Stimulated activated naive B cell treated with anti-CD40 and anti-IgM and Interleukin-4, amounts not matched to agents 10 μg/mL and 1 μg/mL and 100 μg/mL, for 72 hours (primary cell): ENCODE measurements around the gene MEF2A.

ENCODE experiments used
- ATAC-seq, 2 donors: fragments of 150-1000 bp; cut with Tn5 transposase; replicated peaks; 2 replicates each; pipeline ENCODE4 v1.10.0; 2021; ENCODE audit warnings: moderate library complexity in 1 of 2
- DNase-seq: peaks from one replicate; pipeline ENCODE4 v3.0.0; 2021
- H3K27ac Mint-ChIP-seq: one replicate; pipeline ENCODE4 v1.8.0; 2022; ENCODE audit warnings: mild to moderate bottlenecking, mixed read lengths
- H3K27me3 Mint-ChIP-seq, 2 donors: one replicate each; pipeline ENCODE4 v1.8.0; 2022; ENCODE audit warnings: mixed read lengths in 2 of 2
- H3K36me3 Mint-ChIP-seq, 2 donors: one replicate each; pipeline ENCODE4 v1.8.0; 2022; ENCODE audit warnings: mixed read lengths in 2 of 2, mild to moderate bottlenecking in 1 of 2
- H3K4me1 Mint-ChIP-seq, 2 donors: one replicate each; pipeline ENCODE4 v1.8.0; 2022; ENCODE audit warnings: mixed read lengths in 2 of 2, mild to moderate bottlenecking in 1 of 2
- H3K4me3 Mint-ChIP-seq, 2 donors: one replicate each; pipeline ENCODE4 v1.8.0; 2022; ENCODE audit warnings: mild to moderate bottlenecking in 2 of 2, mixed read lengths in 2 of 2, moderate library complexity in 1 of 2
- H3K9me3 Mint-ChIP-seq, 2 donors: one replicate each; pipeline ENCODE4 v1.8.0; 2022; ENCODE audit warnings: mixed read lengths in 2 of 2, mild to moderate bottlenecking in 1 of 2

The MEF2A gene

DNA sequence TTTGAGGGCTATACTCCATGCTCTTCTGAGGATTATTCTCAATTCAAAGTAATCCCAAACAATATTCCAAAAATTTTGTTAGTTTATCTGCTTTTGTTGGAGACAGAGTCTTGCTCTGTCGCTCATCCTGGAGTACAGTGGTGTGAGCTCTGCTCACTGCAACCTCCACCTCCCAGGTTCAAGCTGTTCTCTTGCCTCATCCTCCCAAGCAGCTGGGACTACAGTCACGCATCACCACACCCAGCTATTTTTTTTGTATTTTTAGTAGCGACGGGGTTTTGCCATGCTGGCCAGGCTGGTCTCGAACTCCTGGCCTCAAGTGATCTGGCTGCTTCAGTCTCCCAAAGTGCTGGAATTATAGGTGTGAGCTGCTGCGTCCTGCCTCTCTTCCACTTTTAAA, 39.1 kb downstream of the MEF2A start:
- no peaks in the 10 kb centered on the region for H3K27me3 Mint-ChIP-seq
- no peak for DNase-seq
- H3K27ac Mint-ChIP-seq = peak overlapping the region; percentile 14
- ATAC-seq = no peak
- peaks cover 6 to 11% of the 10 kb centered on the region in 2 donors for H3K9me3 Mint-ChIP-seq
- H3K4me3 Mint-ChIP-seq = no peak overlapping the region
- H3K4me1 Mint-ChIP-seq = peaks cover 57 to 78% of the 10 kb centered on the region in 2 donors
- H3K36me3 Mint-ChIP-seq = peaks cover 46 to 77% of the 10 kb centered on the region in 2 donors

DNA sequence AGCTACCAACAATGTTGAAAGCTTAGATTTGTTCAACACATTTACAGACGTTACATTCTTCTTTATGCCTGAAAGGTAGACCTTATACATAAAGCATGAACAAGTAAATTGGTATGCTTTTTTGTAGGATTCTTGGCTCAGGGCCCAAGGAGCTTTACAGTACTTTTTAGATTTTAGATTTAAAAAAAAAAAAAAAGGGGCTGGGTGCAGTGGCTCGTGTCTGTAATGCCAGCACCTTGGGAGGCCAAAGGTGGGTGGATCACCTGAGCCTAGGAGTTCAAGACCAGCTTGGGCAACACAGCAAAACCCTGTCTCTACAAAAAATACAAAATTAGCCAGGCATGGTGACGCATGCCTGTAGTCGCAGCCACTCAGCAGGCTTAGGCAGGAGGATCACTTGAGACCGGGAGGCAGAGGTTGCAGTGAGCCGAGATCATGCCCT, 39.7 kb downstream of the MEF2A start:
- DNase-seq (no peak), ATAC-seq (no peak)
- Mint-ChIP-seq H3K36me3 (peaks cover 39 to 71% of the 10 kb centered on the region in 2 donors), H3K27me3 (no peaks in the 10 kb centered on the region), H3K4me3 (peak overlapping the region in 1 of 2 donors; percentile 33), H3K9me3 (peaks cover 2 to 6% of the 10 kb centered on the region in 2 donors), H3K4me1 (peaks cover 51 to 73% of the 10 kb centered on the region in 2 donors), H3K27ac (peak overlapping the region; percentile 68)

DNA sequence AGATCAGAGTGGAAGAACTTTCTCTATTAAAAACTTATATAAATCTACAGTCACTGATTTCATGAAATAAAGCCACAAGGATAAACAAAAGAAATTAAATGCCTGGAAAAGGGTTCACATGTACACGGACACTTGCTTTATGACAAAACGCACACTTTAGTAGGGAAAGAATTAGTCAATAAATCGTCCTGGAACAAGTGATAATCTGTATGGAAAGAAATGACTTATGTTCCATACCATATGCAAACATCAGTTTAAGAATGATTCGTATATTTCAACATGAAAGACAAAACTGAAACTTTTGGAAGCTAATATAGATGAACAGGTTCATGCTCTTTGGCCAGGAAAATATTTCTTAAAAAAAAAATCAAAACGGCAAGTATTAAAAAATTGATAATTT, 40.2 kb downstream of the MEF2A start:
- no peak for DNase-seq

DNA sequence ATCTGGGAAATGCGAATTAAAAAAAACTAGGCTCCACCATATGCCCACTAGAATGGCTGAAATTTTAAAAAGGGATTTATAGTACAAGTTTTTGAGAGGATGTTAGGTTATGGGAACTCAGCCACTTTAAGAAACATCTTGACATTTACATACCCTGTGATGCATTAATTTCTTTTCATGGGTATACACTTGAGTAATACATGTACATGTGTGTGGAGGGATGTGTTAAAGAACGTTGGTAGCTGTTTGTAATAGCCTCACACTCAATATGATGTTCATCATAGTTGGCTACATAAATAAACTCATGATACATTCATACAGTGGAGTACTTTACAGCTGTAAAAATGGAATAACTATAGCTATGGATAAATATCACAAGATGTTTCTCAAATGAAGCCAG, 40.9 kb downstream of the MEF2A start:
- peaks cover 51 to 76% of the 10 kb centered on the region in 2 donors for H3K4me1 Mint-ChIP-seq

More for the DNA sequence above, 40.2 kb downstream of the MEF2A start:
- H3K36me3 Mint-ChIP-seq = peaks cover 36 to 72% of the 10 kb centered on the region in 2 donors
- H3K27me3 Mint-ChIP-seq = no peaks in the 10 kb centered on the region
- H3K4me3 Mint-ChIP-seq = peak overlapping the region in 1 of 2 donors; percentile 33
- peaks cover 2 to 6% of the 10 kb centered on the region in 2 donors for H3K9me3 Mint-ChIP-seq
- ATAC-seq = peak in 1 of 2 donors; percentile 34
- H3K4me1 Mint-ChIP-seq = peaks cover 52 to 77% of the 10 kb centered on the region in 2 donors
- H3K27ac Mint-ChIP-seq = peak overlapping the region; percentile 68

DNA sequence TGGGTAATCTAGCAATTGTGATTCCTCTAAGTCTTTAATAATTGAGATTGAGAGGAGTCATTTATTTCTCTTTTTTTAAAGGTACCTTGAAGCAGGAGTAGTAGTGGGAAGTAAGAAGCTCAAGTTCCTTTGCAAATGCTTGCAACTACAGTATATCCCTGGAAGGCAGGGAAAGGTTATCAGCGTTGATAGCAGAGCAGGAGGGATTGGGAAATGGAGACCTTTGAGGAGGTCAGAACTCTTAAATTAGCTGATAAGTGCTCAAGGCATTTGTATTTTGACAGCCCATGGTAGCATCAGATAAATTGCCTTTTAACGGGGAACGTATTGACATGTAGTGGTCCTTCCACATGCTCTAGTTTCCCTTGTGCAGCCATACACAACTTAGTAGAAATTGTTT, 47.7 kb downstream of the MEF2A start:
- no peaks in the 10 kb centered on the region for H3K27me3 Mint-ChIP-seq
- no peak overlapping the region for H3K27ac Mint-ChIP-seq
- no peak for ATAC-seq
- no peaks in the 10 kb centered on the region for H3K9me3 Mint-ChIP-seq
- no peak overlapping the region for H3K4me3 Mint-ChIP-seq
- no peak for DNase-seq
- H3K4me1 Mint-ChIP-seq = peaks cover 35 to 60% of the 10 kb centered on the region in 2 donors
- H3K36me3 Mint-ChIP-seq = peaks cover 5 to 20% of the 10 kb centered on the region in 2 donors

More for the DNA sequence above, 40.9 kb downstream of the MEF2A start:
- Mint-ChIP-seq H3K36me3 (peaks cover 33 to 72% of the 10 kb centered on the region in 2 donors), H3K27me3 (no peaks in the 10 kb centered on the region), H3K4me3 (no peak overlapping the region), H3K9me3 (peaks cover 0 to 3% of the 10 kb centered on the region in 2 donors), H3K27ac (peak overlapping the region; percentile 76)
- DNase-seq = no peak
- ATAC-seq = peak; percentile 73 to 84

DNA sequence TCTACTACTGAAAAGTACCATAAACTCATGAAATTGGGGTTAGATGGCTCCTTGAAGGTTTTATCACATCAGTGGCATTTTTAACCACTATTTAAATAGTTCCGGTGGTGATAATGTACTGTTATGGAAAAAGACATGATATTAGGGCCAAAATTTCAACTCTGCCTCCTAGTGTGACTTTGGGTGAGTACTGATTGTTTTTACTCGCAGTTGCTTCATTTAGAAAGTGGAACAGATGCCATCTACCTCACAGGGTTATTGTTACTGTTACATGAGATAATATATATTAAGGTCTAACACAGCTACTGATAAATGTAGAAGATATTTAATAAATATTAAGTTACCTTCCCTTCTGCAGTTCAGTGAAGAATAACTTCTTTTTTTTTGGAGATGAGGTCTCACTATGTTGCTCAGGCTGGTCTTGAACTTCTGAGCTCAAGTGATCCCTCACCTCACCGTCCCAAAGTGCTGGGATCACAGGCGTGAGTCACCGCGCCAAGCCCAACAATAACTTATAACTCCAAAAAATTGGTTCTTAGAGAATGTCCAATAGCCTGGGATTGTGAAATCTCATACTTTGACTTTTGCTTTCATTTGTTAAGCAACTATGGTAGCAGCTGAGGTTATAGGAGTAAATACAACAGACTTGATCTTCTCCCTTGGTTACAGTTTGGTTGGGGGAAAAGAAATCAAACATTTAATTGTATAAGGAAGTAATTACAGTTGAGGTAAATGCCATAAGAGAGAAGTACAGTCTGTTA, 48.3 kb downstream of the MEF2A start:
- Mint-ChIP-seq H3K4me1 (peaks cover 36 to 59% of the 10 kb centered on the region in 2 donors), H3K36me3 (peaks cover 9 to 20% of the 10 kb centered on the region in 2 donors), H3K9me3 (no peaks in the 10 kb centered on the region), H3K27ac (peak overlapping the region; percentile 33), H3K27me3 (no peaks in the 10 kb centered on the region), H3K4me3 (no peak overlapping the region)
- DNase-seq (no peak), ATAC-seq (peak; percentile 7 to 43)

DNA sequence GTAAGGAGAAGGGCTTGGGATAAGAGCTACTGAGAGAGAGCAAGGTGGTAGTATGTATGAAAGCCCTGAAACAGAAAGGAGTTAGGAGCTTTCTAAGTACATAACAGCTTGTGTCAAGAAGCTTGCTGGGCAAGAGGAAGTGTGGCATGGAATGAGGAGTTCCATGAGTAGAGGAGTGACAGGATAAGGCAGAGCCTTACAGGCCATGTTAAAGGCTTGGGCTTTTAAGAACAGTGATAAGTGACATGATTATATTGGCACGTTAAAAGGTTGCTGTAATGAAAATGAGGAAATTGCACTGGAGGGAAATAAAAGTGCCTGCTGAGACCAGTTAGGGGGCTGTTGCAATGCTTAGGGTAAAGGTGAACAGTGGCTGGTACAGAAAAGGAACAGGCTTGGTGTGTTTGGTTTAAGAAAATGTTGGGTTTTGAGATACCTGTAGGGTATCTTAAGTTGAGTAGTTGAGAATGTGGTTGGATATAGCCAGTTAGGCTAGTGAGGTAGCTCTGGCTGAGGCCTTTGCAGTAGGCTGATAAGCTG, 49.0 kb downstream of the MEF2A start:
- no peak for DNase-seq

DNA sequence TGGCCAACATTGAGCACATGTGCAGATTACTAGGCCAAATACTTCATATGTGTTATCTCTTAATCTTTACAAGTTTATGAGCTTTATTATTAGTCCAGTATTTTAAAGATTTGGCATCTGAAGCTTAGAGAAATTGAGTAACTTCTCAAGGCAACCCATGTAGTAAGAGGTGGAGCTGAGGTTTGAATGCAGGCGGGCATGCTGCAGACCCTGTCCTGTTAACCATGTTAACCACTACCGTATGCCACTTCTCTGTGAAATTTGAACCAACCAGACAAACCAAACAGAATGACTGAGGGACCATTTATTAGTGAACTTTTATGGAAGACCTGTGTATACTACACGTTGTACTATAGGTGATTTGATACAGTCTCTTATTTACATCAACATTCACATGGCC, 49.7 kb downstream of the MEF2A start:
- H3K36me3 Mint-ChIP-seq = peaks cover 13 to 26% of the 10 kb centered on the region in 2 donors
- H3K4me1 Mint-ChIP-seq = peaks cover 47 to 73% of the 10 kb centered on the region in 2 donors
- H3K9me3 Mint-ChIP-seq = peaks cover 2 to 4% of the 10 kb centered on the region in 2 donors
- no peak for DNase-seq
- no peak overlapping the region for H3K4me3 Mint-ChIP-seq
- no peak for ATAC-seq
- no peaks in the 10 kb centered on the region for H3K27me3 Mint-ChIP-seq
- no peak overlapping the region for H3K27ac Mint-ChIP-seq

More for the DNA sequence above, 49.0 kb downstream of the MEF2A start:
- ATAC-seq = peak; percentile 63 to 65
- no peaks in the 10 kb centered on the region for H3K9me3 Mint-ChIP-seq
- peaks cover 10 to 21% of the 10 kb centered on the region in 2 donors for H3K36me3 Mint-ChIP-seq
- H3K27ac Mint-ChIP-seq = peak overlapping the region; percentile 33
- peaks cover 42 to 66% of the 10 kb centered on the region in 2 donors for H3K4me1 Mint-ChIP-seq
- H3K27me3 Mint-ChIP-seq = no peaks in the 10 kb centered on the region
- H3K4me3 Mint-ChIP-seq = peak overlapping the region in 1 of 2 donors; percentile 3

DNA sequence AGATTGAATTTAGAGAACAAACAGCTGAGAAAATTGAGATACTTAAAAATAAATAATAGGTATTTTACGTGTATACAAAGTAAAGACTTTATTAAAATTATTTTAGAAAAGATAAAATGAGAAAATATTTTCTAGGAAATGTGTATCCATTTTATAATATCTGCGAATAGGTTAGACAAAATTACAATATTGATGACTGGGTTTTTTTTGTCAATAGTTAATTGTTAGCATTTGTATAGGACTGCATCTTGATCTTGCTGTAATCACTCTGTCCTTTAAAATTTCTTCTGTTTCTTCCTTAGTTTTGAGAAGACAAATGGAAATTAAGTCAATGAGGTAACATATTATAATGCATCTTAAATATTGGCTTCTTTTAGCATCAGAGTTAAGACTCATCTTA, 50.3 kb downstream of the MEF2A start:
- Mint-ChIP-seq H3K4me1 (peaks cover 47 to 74% of the 10 kb centered on the region in 2 donors), H3K27ac (no peak overlapping the region), H3K4me3 (no peak overlapping the region), H3K36me3 (peaks cover 18 to 27% of the 10 kb centered on the region in 2 donors), H3K9me3 (peaks cover 2 to 4% of the 10 kb centered on the region in 2 donors), H3K27me3 (no peaks in the 10 kb centered on the region)
- no peak for DNase-seq
- ATAC-seq = no peak

DNA sequence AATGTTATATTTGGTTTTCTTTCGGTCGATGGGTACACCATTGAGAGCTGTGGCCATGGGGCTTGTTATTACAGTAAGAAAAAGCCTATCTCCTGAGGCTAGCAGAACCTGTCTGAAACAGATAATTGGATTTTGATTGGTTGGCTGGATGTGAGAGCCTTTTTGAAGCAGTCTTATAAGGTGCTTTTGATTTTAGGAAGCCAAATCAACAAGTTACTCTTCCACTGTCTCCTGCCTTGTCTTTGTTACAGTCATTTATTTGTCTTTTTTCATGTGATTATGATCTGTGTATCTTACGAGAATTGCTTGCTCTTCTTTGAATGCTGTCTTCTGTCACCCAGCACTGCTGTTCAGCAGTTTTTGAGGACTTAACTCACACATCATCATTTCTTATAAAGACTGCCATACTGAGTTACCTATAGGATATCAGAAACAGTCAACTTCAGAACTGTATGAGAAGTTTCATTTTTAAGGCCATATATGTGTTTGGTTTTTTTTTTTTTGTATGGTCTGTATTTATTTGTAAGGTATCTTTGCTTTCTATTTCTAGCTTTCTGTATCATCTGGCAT, 51.1 kb downstream of the MEF2A start:
- peaks cover 15 to 25% of the 10 kb centered on the region in 2 donors for H3K36me3 Mint-ChIP-seq

DNA sequence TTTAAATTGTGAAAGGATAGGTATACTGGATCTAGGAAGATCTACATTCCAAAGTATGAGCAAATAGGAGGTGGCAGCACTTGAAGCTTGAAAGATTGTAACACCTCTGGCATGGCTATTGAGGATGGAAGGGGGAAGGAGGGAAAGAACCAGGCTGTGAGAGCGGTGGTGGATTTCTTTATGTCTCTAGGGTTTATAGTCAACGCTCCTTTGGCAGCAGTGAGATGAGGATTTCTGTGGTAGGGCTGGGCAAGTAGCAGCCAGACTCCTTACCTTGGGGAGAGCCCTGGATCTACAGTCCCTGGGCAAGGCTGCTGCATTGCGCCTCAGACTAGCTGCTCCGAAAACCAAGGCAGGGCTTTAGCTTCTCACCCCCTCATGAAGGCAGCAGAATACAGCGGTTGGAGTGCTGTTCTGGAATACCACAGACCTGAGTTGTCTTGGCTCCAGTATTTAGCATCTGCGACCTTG, 53.2 kb downstream of the MEF2A start:
- peak overlapping the region; percentile 47 for H3K27ac Mint-ChIP-seq
- H3K4me3 Mint-ChIP-seq = no peak overlapping the region
- peaks cover 22 to 35% of the 10 kb centered on the region in 2 donors for H3K36me3 Mint-ChIP-seq
- H3K4me1 Mint-ChIP-seq = peaks cover 38 to 59% of the 10 kb centered on the region in 2 donors
- H3K9me3 Mint-ChIP-seq = peaks cover 4 to 5% of the 10 kb centered on the region in 2 donors
- no peaks in the 10 kb centered on the region for H3K27me3 Mint-ChIP-seq
- ATAC-seq = no peak
- no peak for DNase-seq

More for the DNA sequence above, 51.1 kb downstream of the MEF2A start:
- Mint-ChIP-seq H3K4me3 (no peak overlapping the region), H3K9me3 (peaks cover 2 to 4% of the 10 kb centered on the region in 2 donors), H3K27ac (no peak overlapping the region), H3K4me1 (peaks cover 42 to 75% of the 10 kb centered on the region in 2 donors), H3K27me3 (no peaks in the 10 kb centered on the region)
- ATAC-seq = no peak
- no peak for DNase-seq

DNA sequence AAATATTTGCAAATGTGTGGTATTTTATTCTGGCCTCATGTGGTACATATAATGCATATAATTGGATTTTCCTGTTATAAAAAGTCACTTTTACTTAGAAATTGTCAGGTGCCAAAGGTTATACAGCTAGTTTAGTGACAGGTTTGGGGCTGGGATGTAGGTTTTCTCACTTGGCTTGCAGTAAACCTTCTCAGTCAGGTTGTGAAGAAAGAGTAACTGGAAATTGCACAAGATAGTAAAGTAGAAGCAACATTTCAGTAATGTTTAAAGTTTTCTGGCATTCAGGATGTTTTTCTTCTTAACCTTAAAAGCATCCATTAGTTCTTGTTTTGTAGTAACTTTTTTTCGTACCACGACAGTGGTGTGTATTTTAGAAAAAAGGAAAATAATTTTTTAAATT, 53.9 kb downstream of the MEF2A start:
- Mint-ChIP-seq H3K36me3 (peaks cover 28 to 42% of the 10 kb centered on the region in 2 donors), H3K4me3 (no peak overlapping the region), H3K27me3 (no peaks in the 10 kb centered on the region), H3K9me3 (peaks cover 4 to 7% of the 10 kb centered on the region in 2 donors), H3K4me1 (peaks cover 36 to 59% of the 10 kb centered on the region in 2 donors), H3K27ac (peak overlapping the region; percentile 27)
- ATAC-seq = no peak
- no peak for DNase-seq

DNA sequence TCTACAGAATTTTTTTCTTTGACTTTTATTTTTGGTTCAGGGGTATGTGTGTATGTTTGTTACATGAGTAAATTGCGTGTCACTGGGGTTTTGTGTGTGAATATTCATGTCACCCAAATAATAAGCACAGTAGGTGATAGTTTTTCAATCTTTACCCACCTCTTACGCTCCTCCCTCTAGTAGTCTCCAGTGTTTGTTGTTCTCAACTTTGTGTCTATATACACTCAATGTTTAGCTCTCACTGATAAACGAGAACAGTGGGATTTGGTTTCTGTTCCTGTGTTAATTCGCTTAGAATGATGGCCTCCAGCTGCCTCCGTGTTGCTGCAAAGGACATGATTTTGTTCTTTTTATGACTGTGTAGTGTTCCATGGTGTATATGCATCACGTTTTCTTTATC, 54.4 kb downstream of the MEF2A start:
- Mint-ChIP-seq H3K4me1 (peaks cover 33 to 59% of the 10 kb centered on the region in 2 donors), H3K36me3 (peaks cover 32 to 47% of the 10 kb centered on the region in 2 donors), H3K27ac (peak overlapping the region; percentile 80), H3K4me3 (no peak overlapping the region), H3K9me3 (peaks cover 4 to 10% of the 10 kb centered on the region in 2 donors), H3K27me3 (no peaks in the 10 kb centered on the region)
- ATAC-seq = no peak
- no peak for DNase-seq

DNA sequence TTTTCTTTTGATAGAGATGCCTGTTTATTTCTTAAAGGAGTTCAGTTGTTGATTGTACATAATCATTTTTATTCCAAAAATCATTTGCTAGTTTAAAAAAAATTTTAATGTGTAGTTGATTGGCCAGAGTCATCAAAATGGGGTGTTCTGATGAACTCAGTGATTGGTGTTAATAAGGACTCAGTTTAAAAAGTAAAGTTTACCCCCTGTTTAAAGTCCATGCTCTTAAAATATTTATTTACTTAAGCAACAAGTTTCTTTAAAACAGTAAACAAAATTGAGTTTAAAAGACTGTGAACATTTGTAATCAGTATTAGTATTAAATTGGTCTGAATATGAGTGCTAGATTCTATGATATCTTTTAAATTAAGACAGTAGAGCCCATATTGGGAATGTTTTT, 56.0 kb downstream of the MEF2A start:
- peaks cover 44 to 63% of the 10 kb centered on the region in 2 donors for H3K36me3 Mint-ChIP-seq
- no peak for DNase-seq
- H3K4me3 Mint-ChIP-seq = no peak overlapping the region
- no peak for ATAC-seq
- H3K27me3 Mint-ChIP-seq = no peaks in the 10 kb centered on the region
- peaks cover 12 to 13% of the 10 kb centered on the region in 2 donors for H3K9me3 Mint-ChIP-seq
- H3K27ac Mint-ChIP-seq = no peak overlapping the region
- peaks cover 41 to 73% of the 10 kb centered on the region in 2 donors for H3K4me1 Mint-ChIP-seq
